Testis (tissue), 2 donors: ENCODE results near the gene KIF17.

Experiments used
- CTCF ChIP-seq, 3 experiments: fragments of 450-650 bp in 2 of 3; fragments of 200-600 bp in 1 of 3; sonication (generic) in 1 of 3; IDR thresholded peaks; one replicate each; pipeline ENCODE4 v1.5.1; 2016 to 2019; ENCODE audit warnings: antibody characterized with exemption in 3 of 3, mild to moderate bottlenecking in 2 of 3, moderate library complexity in 1 of 3
- POLR2A ChIP-seq: fragments of 450-650 bp; IDR thresholded peaks from one replicate; pipeline ENCODE4 v1.6.1; 2017; ENCODE audit warnings: antibody characterized with exemption, mild to moderate bottlenecking, moderate library complexity

- TF ChIP-seq CTCF (IDR thresholded peaks at IDR 0.05) (no peak), POLR2A (no peak)
Observed at GRCh38 chr1:20691872-20692271, 25.9 kb downstream of the KIF17 start.
